Gastrocnemius medialis (tissue), 4 donors: ENCODE results near the gene ELANE. TPM values are rescaled to one million over a fixed set of nuclear protein-coding genes. Genes with fewer than 3 reads are reported as not detected.

Experiments used
- ATAC-seq, 2 donors: fragments of 150-250 bp; one replicate each; pipeline ENCODE4 v1.9.1; 2016
- DNase-seq, 2 donors: peaks; one replicate each; pipeline ENCODE4 v3.0.0-alpha.2; 2019
- H3K27ac ChIP-seq, 4 donors: fragments of 200-600 bp; sonication (generic); 1 replicate in 1 of 4; 2 replicates in 3 of 4; pipeline ENCODE4 v1.5.1; 2016 to 2018; ENCODE audit warnings: mild to moderate bottlenecking in 2 of 4, moderate library complexity in 1 of 4
- H3K27me3 ChIP-seq, 3 donors: fragments of 200-600 bp; sonication (generic) in 2 of 3; 1 replicate in 1 of 3; 2 replicates in 2 of 3; pipeline versions ENCODE4 v1.5.1 to v1.6.0; 2016 to 2019; ENCODE audit warnings: mild to moderate bottlenecking in 1 of 3, moderate library complexity in 1 of 3
- H3K36me3 ChIP-seq, 2 donors: fragments of 200-600 bp; sonication (generic) in 1 of 2; one replicate each; pipeline ENCODE4 v1.5.1; 2017 to 2018
- H3K4me1 ChIP-seq, 2 donors: fragments of 200-600 bp; sonication (generic) in 1 of 2; one replicate each; pipeline ENCODE4 v1.5.1; 2016 to 2017; ENCODE audit warnings: mild to moderate bottlenecking in 2 of 2
- H3K4me3 ChIP-seq, 4 donors: fragments of 200-600 bp; sonication (generic) in 3 of 4; 1 replicate in 1 of 4; 2 replicates in 3 of 4; pipeline ENCODE4 v1.5.1; 2016 to 2019; ENCODE audit warnings: mild to moderate bottlenecking in 2 of 4
- H3K9me3 ChIP-seq, 3 donors: fragments of 200-600 bp; sonication (generic) in 2 of 3; 1 replicate in 1 of 3; 2 replicates in 2 of 3; pipeline ENCODE4 v1.5.1; 2016 to 2019
- CTCF ChIP-seq, 5 experiments: fragments of 450-650 bp in 3 of 5; fragments of 200-600 bp in 2 of 5; sonication (generic) in 2 of 5; IDR thresholded peaks in 4 of 5; conservative IDR thresholded peaks in 1 of 5; 1 replicate in 4 of 5; 2 replicates in 1 of 5; pipeline ENCODE4 v1.5.1; 2016 to 2019; ENCODE audit warnings: antibody characterized with exemption in 5 of 5, mild to moderate bottlenecking in 3 of 5, moderate library complexity in 3 of 5
- POLR2A ChIP-seq, 2 donors: fragments of 450-650 bp; IDR thresholded peaks; one replicate each; pipeline ENCODE4 v1.6.1; 2017; ENCODE audit warnings: antibody characterized with exemption in 2 of 2, mild to moderate bottlenecking in 2 of 2, moderate library complexity in 2 of 2
- in situ Hi-C, 4 donors: fragments of 200-750 bp; cut with MboI; loops; one replicate each; pipeline versions ENCODE4 v1.15.0 to v1.8.0; 2017; ENCODE audit warnings: low sequenced_read_pairs in 4 of 4
- intact Hi-C: fragments of 100-400 bp; cut with DNase I; formaldehyde crosslinking; loops from one replicate; pipeline ENCODE4 v1.15.1; 2023; ENCODE audit warnings: low total_unique reads
- total RNA-seq, 4 donors: library from RNA; depleted of rRNA; stranded (reverse); fragments of >200 nt; gene quantifications; one replicate each; pipeline versions ENCODE4 v1.1.0 to v1.2.3, GENCODE V29; 2016

ELANE gene
- total RNA-seq, 4 donors from 2014 or later: 0.46 to 0.84 TPM; not detected in 2

GRCh38 chr19:811506-812048, 40.5 kb upstream of the ELANE start:
- H3K36me3 ChIP-seq: peaks cover 0 to 56% of the 10 kb centered on the region in 2 donors
- H3K27ac ChIP-seq: no peak overlapping the region
- DNase-seq: no peak
- H3K9me3 ChIP-seq: no peaks in the 10 kb centered on the region
- intact Hi-C loops (no loop called here), in situ Hi-C loops (no loop called here)
- TF ChIP-seq POLR2A (IDR thresholded peaks at IDR 0.05): no peak
- no peak for TF ChIP-seq CTCF (IDR thresholded peaks at IDR 0.05 in 4 of 5, conservative IDR thresholded peaks at IDR 0.05 in 1 of 5)
- H3K4me1 ChIP-seq: no peaks in the 10 kb centered on the region
- H3K27me3 ChIP-seq: no peaks in the 10 kb centered on the region
- no peak for ATAC-seq
- H3K4me3 ChIP-seq: no peak overlapping the region

DNA sequence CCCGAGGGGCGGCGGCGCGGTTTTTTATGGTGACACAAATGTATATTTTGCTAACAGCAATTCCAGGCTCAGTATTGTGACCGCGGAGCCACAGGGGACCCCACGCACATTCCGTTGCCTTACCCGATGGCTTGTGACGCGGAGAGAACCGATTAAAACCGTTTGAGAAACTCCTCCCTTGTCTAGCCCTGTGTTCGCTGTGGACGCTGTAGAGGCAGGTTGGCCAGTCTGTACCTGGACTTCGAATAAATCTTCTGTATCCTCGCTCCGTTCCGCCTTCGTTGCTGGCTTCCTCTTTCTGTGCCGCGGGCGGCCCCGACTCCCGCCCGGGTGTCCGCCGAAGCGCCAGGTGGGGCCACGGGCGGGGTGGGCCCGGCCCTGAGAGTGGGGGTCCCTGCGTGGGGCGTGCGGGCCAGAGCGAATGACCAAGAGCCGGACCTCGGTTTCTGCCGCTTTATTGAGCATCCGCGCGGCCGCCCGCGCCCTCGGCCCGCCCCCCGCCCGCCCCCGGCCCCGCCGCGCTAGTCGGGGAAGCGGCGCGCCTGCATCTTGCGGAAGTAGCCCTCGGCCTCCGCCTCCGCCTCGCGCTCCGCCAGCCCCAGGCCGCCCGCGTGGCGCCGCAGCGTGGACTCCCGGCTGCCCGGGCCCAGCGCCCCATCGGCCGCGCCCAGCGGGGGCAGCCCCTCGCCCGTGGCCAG, 39.9 kb upstream of the ELANE start:
- Histone ChIP-seq H3K4me3 (no peak overlapping the region), H3K4me1 (no peaks in the 10 kb centered on the region), H3K27ac (no peak overlapping the region), H3K27me3 (no peaks in the 10 kb centered on the region), H3K36me3 (peaks cover 0 to 49% of the 10 kb centered on the region in 2 donors), H3K9me3 (no peaks in the 10 kb centered on the region)
- ATAC-seq (no peak), DNase-seq (no peak)
- in situ Hi-C loops (no loop called here), intact Hi-C loops (no loop called here)
- TF ChIP-seq CTCF (IDR thresholded peaks at IDR 0.05 in 4 of 5, conservative IDR thresholded peaks at IDR 0.05 in 1 of 5) (no peak), POLR2A (IDR thresholded peaks at IDR 0.05) (no peak)

DNA sequence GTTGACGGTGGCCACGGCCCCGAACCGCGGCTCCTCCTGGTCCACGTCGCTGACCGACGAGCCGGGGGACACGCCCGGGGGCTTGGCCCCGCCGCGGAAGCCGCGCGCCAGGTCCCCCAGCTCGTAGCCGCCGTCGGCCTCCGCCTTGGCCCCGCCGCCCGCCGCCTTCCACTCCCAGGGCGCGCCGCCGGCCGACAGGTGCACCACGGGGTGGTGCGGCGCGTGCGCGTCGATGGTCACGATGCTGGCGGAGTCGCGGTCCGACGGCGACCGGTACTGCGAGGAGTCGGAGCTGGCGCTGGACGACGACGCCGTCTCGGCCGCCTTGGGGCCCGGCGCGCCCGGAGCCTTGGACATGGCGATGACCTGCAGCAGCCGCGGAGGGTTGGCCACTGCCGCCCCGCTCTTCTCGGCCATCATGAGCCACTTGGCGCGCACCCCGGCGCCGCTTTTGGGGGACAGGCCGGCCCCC, 39.3 kb upstream of the ELANE start:
- Histone ChIP-seq H3K27me3 (no peaks in the 10 kb centered on the region), H3K4me3 (no peak overlapping the region), H3K27ac (no peak overlapping the region), H3K36me3 (peaks cover 0 to 44% of the 10 kb centered on the region in 2 donors), H3K4me1 (no peaks in the 10 kb centered on the region), H3K9me3 (no peaks in the 10 kb centered on the region)
- intact Hi-C loops: no loop called here
- ATAC-seq: no peak
- TF ChIP-seq POLR2A (IDR thresholded peaks at IDR 0.05) (no peak), CTCF (IDR thresholded peaks at IDR 0.05 in 4 of 5, conservative IDR thresholded peaks at IDR 0.05 in 1 of 5) (no peak)
- in situ Hi-C loops: no loop called here
- no peak for DNase-seq

DNA sequence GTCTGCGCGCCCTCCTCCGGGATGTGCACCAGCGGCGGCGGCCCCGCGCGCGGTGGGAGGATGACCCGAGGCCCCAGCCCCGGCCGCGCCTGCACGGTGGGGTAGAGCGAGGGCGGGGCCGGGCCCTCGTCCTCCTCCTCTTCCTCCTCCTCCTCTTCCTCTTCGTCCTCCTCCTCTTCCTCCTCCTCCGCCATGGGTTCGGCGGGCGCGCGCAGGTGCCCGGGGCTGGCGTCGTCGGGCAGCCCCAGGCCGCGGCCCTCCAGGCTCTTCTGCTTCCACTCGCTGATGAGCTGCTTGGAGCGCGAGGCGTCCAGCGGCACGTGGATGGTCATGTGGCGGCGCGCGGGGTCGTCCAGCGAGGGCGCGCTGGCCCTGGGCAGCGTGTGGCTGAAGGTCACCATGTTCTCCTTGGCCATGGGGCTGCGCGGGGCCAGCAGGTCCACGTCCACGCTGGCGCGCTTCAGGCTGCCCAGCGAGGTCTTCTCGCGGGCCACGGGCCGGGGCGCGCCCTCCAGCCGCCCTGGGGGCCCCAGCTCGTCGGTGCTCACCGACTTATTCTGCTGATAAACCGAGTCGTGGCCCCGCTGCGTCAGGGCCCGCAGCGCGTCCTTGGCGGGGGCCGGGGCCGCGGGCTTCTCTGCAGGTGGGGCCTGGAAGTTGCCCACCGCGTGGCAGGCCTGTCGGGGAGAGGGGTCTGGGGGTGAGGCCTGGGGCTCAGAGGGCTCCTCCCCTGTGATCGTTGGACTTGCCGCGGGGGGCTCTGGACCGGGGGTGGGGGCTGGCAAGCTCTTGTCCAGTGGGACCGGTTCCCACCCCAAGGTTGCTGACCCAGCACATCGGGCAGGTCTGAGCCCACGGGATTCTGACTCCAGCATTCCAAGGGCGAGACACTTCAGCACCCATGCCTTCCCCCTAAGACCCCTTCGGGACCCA, 38.6 kb upstream of the ELANE start:
- Histone ChIP-seq H3K4me1 (no peaks in the 10 kb centered on the region), H3K27me3 (no peaks in the 10 kb centered on the region), H3K36me3 (peaks cover 0 to 36% of the 10 kb centered on the region in 2 donors), H3K9me3 (no peaks in the 10 kb centered on the region), H3K27ac (no peak overlapping the region), H3K4me3 (no peak overlapping the region)
- in situ Hi-C loops (no loop called here), intact Hi-C loops (no loop called here)
- no peak for TF ChIP-seq CTCF (IDR thresholded peaks at IDR 0.05 in 4 of 5, conservative IDR thresholded peaks at IDR 0.05 in 1 of 5)
- no peak for TF ChIP-seq POLR2A (IDR thresholded peaks at IDR 0.05)
- no peak for DNase-seq
- ATAC-seq: no peak
